Measurements from ENCODE around the gene TUBB2B. TPM values are rescaled to one million over a fixed set of nuclear protein-coding genes. Genes with fewer than 3 reads are reported as not detected.

Gene TUBB2B
- total and polyA plus RNA-seq, 9 of the 15 experiments (the other 6 are each of a cell fraction or from before 2014, with no cell fraction given), result 0.11 to 9.7 (median 4.6) TPM

GRCh38 chr6:3227363-3228045 is at the start of gene TUBB2B (continued):
- no peak for TF ChIP-seq SAFB (IDR thresholded peaks at IDR 0.05; ENCODE audit: borderline replicate concordance, low read depth, low read length)
- peak; percentile 3 for TF ChIP-seq HMGN3 (IDR thresholded peaks at IDR 0.05; ENCODE audit: borderline replicate concordance, extremely low read depth, insufficient read length, low read depth, low read length)
- peak; percentile 79 for TF ChIP-seq ZBTB7A (IDR thresholded peaks at IDR 0.05; ENCODE audit: borderline replicate concordance, control insufficient read depth, low read depth, low read length)
- peak; percentile 67 for TF ChIP-seq ATF7 (IDR thresholded peaks at IDR 0.05)
- TF ChIP-seq ZNF740 (CRISPR knock-in tag; IDR thresholded peaks at IDR 0.05), result 0 out of 2 replicates have a peak, but pooled peaks have one; percentile 39
- TF ChIP-seq ZNF740 (tag; IDR thresholded peaks at IDR 0.05), result no peak
- peak; percentile 86 for TF ChIP-seq ZNF263 (CRISPR knock-in tag; IDR thresholded peaks at IDR 0.05; ENCODE audit: borderline replicate concordance)
- peak; percentile 11; the same call in 1 of the 2 replicates for TF ChIP-seq KAT7 (CRISPR knock-in tag; IDR thresholded peaks at IDR 0.05; ENCODE audit: borderline replicate concordance)
- no peak for TF ChIP-seq SMAD1 (IDR thresholded peaks at IDR 0.05; ENCODE audit: low read depth, low read length, partially characterized antibody)
- no peak for TF ChIP-seq CBFA2T2 (conservative IDR thresholded peaks at IDR 0.05)
- TF ChIP-seq KDM5B (IDR thresholded peaks at IDR 0.05; ENCODE audit: insufficient replicate concordance, low read depth, low read length), result peak; percentile 47
- TF ChIP-seq MGA (IDR thresholded peaks at IDR 0.05), result peak; percentile 55; the same call in 1 of the 2 replicates
- no peak for TF ChIP-seq BRCA1 (IDR thresholded peaks at IDR 0.05)
- TF ChIP-seq BRCA1 (CRISPR knock-in tag; IDR thresholded peaks at IDR 0.05), result peak; percentile 44; the same call in 1 of the 2 replicates
